Keratinocyte (primary cell): ENCODE measurements around the gene RHOC. TPM values are rescaled to one million over a fixed set of nuclear protein-coding genes. Genes with fewer than 3 reads are reported as not detected.

Experiments
- DNase-seq: peaks from one replicate; pipeline ENCODE4 v3.0.0-alpha.2; 2011; ENCODE audit warnings: low read depth, missing footprints, low spot score
- FAIRE-seq: peaks from 2 replicates; lab custom pipeline; 2011; peaks lifted over from hg19 to GRCh38; lab: Jason Lieb, UNC
- H2AFZ ChIP-seq: 2 replicates; pipeline ENCODE4 v1.6.0; 2012; ENCODE audit warnings: low read length, control low read depth, inconsistent platforms; ENCODE audit not compliant: control insufficient read depth
- H3K27ac ChIP-seq: 2 replicates; pipeline ENCODE4 v1.5.1; 2011; ENCODE audit warnings: low read length; ENCODE audit not compliant: control insufficient read depth, insufficient read depth
- H3K27me3 ChIP-seq: 3 replicates; pipeline ENCODE4 v1.6.0; 2011; ENCODE audit warnings: low read length; ENCODE audit not compliant: control insufficient read depth, insufficient read depth; ENCODE audit errors: extremely low read depth
- H3K36me3 ChIP-seq, 2 experiments: 2 replicates in 1 of 2; 3 replicates in 1 of 2; pipeline ENCODE4 v1.5.1; 2011; ENCODE audit warnings: low read length in 2 of 2, mild to moderate bottlenecking in 1 of 2; ENCODE audit not compliant: control insufficient read depth in 2 of 2, insufficient read depth in 2 of 2; ENCODE audit errors: extremely low read depth in 1 of 2
- H3K4me1 ChIP-seq: 3 replicates; pipeline ENCODE4 v1.5.1; 2011; ENCODE audit warnings: low read length; ENCODE audit not compliant: control insufficient read depth, insufficient read depth; ENCODE audit errors: extremely low read depth
- H3K4me2 ChIP-seq: 3 replicates; pipeline ENCODE4 v1.6.0; 2011; ENCODE audit warnings: low read depth, low read length; ENCODE audit not compliant: control insufficient read depth, insufficient read depth; ENCODE audit errors: extremely low read depth
- H3K4me3 ChIP-seq, 3 experiments: fragments of 200-600 bp in 1 of 3; sonication (generic) in 1 of 3; 2 replicates in 2 of 3; 3 replicates in 1 of 3; pipeline ENCODE4 v1.5.1; 2011 to 2016; ENCODE audit warnings: low read length in 3 of 3, mild to moderate bottlenecking in 3 of 3, control low read depth in 2 of 3, inconsistent platforms in 1 of 3, low read depth in 1 of 3, mixed read lengths in 1 of 3, mixed run types in 1 of 3, moderate library complexity in 1 of 3; ENCODE audit not compliant: control insufficient read depth in 2 of 3, insufficient read depth in 2 of 3; ENCODE audit errors: extremely low read depth in 1 of 3
- H3K79me2 ChIP-seq: 2 replicates; pipeline ENCODE4 v1.6.0; 2012; ENCODE audit warnings: low read length; ENCODE audit not compliant: control insufficient read depth, insufficient read depth
- H3K9ac ChIP-seq: 3 replicates; pipeline ENCODE4 v1.6.0; 2011; ENCODE audit warnings: low read length; ENCODE audit not compliant: control insufficient read depth, insufficient read depth; ENCODE audit errors: extremely low read depth
- H3K9me1 ChIP-seq: 3 replicates; pipeline ENCODE4 v1.6.0; 2011; ENCODE audit warnings: low read length; ENCODE audit not compliant: control insufficient read depth, insufficient read depth; ENCODE audit errors: extremely low read depth
- H3K9me3 ChIP-seq: 2 replicates; pipeline ENCODE4 v1.5.1; 2012; ENCODE audit warnings: low read depth, low read length; ENCODE audit not compliant: control insufficient read depth
- H4K20me1 ChIP-seq: 3 replicates; pipeline ENCODE4 v1.6.0; 2011; ENCODE audit warnings: low read length; ENCODE audit not compliant: control insufficient read depth, insufficient read depth; ENCODE audit errors: extremely low read depth
- EZH2 ChIP-seq: IDR thresholded peaks from one replicate; pipeline ENCODE4 v1.6.1; 2012; ENCODE audit warnings: inconsistent platforms, mild to moderate bottlenecking, low read length, moderate library complexity
- dilution Hi-C: fragments of 300-500 bp; cut with MboI; formaldehyde crosslinking; loops from one replicate; pipeline ENCODE4 v1.7.0; 2020; ENCODE audit warnings: low sequenced_read_pairs; ENCODE audit not compliant: extremely low pct_ligation_motif_present
- polyA plus RNA-seq, 5 experiments: library from polyadenylated mRNA; depleted of rRNA in 3 of 5; stranded (reverse) in 3 of 5; stranded (forward) in 1 of 5; unstranded in 1 of 5; fragments of >200 nt; gene quantifications; 1 replicate in 1 of 5; 2 replicates in 3 of 5; 3 replicates in 1 of 5; pipeline versions ENCODE4 v1.2.1 to v1.2.3, GENCODE V29; 2011 to 2012; ENCODE audit warnings: missing spikeins in 2 of 5, low read depth in 1 of 5, low replicate concordance in 1 of 5
- TF ChIP-seq, protein P1 (sequence below), 3 experiments: IDR thresholded peaks in 1 of 3; conservative IDR thresholded peaks in 1 of 3; optimal IDR thresholded peaks in 1 of 3; 2 replicates in 2 of 3; 3 replicates in 1 of 3; pipeline versions ENCODE3 to v1.5.1; 2011; ENCODE audit warnings: low read length in 3 of 3, mild to moderate bottlenecking in 3 of 3, moderate library complexity in 2 of 3, control low read depth in 1 of 3, inconsistent platforms in 1 of 3; ENCODE audit not compliant: insufficient read depth in 2 of 3; ENCODE audit errors: extremely low read depth in 1 of 3

Gene RHOC
- polyA plus RNA-seq, 1 donor (not counting 4 experiments of a cell fraction or from before 2014, with no cell fraction given) = 639 TPM

DNA sequence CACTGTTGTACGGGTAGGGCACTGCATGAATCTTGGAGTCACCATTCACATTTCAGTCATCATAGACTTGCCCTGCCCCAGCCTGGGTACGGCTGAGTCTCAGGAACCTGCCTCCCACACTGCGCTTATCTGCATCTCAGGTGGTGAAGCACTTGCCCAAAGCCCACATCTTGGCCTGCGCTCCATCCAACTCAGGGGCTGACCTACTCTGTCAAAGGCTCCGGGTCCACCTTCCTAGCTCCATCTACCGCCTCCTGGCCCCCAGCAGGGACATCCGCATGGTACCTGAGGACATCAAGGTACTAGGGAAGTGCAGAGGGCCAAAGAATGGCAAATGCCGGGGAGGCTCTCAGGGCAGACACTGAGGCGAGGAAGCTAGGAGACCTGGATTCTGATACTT lies 11.7 kb downstream of the RHOC start:
- Histone ChIP-seq H3K4me2 (no peak overlapping the region), H3K79me2 (no peaks in the 10 kb centered on the region), H3K27me3 (no peaks in the 10 kb centered on the region), H3K4me3 (no peak overlapping the region), H3K9me1 (peaks cover 2% of the 10 kb centered on the region), H3K36me3 (peaks cover 26 to 28% of the 10 kb centered on the region in 2 experiments), H3K27ac (no peak overlapping the region), H2AFZ (no peak overlapping the region), H4K20me1 (peaks cover 5% of the 10 kb centered on the region), H3K9ac (no peak overlapping the region), H3K4me1 (peaks cover 10% of the 10 kb centered on the region), H3K9me3 (no peaks in the 10 kb centered on the region)
- TF ChIP-seq, protein P1, sequence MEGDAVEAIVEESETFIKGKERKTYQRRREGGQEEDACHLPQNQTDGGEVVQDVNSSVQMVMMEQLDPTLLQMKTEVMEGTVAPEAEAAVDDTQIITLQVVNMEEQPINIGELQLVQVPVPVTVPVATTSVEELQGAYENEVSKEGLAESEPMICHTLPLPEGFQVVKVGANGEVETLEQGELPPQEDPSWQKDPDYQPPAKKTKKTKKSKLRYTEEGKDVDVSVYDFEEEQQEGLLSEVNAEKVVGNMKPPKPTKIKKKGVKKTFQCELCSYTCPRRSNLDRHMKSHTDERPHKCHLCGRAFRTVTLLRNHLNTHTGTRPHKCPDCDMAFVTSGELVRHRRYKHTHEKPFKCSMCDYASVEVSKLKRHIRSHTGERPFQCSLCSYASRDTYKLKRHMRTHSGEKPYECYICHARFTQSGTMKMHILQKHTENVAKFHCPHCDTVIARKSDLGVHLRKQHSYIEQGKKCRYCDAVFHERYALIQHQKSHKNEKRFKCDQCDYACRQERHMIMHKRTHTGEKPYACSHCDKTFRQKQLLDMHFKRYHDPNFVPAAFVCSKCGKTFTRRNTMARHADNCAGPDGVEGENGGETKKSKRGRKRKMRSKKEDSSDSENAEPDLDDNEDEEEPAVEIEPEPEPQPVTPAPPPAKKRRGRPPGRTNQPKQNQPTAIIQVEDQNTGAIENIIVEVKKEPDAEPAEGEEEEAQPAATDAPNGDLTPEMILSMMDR (optimal IDR thresholded peaks at IDR 0.05 in 1 of 3, IDR thresholded peaks at IDR 0.05 in 1 of 3, conservative IDR thresholded peaks at IDR 0.05 in 1 of 3; ENCODE audit: extremely low read depth in 1 of 3, insufficient read depth in 2 of 3, low read length in 3 of 3) = no peak
- TF ChIP-seq EZH2 = no peak
- no peak for FAIRE-seq
- DNase-seq = no peak
- dilution Hi-C loops = no loop called here

DNA sequence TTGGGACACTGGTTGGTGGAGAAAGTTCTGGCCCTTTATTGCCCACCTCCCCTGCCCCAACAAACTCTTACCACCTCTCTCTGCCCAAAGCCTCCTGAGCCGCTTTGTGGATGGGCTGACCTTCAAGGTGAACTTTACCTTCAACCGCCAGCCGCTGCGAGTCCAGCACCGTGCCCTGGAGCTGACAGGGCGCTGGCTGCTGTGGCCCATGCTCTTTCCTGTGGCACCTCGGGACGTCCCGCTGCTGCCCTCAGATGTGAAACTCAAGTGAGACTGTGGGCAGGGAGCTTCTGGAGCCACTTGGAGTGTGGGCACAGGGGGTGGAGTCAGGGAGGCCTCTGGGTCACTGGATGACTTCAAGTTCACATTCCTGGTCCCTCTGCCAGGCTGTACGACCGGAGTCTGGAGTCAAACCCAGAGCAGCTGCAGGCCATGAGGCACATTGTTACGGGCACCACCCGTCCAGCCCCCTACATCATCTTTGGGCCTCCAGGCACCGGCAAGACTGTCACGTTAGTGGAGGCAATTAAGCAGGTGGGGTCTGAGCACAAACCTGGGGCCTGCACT lies 12.5 kb downstream of the RHOC start:
- DNase-seq (no peak), FAIRE-seq (no peak)
- H3K79me2 ChIP-seq = no peaks in the 10 kb centered on the region
- dilution Hi-C loops = no loop called here
- no peak overlapping the region for H3K4me3 ChIP-seq
- TF ChIP-seq, protein P1 (optimal IDR thresholded peaks at IDR 0.05 in 1 of 3, IDR thresholded peaks at IDR 0.05 in 1 of 3, conservative IDR thresholded peaks at IDR 0.05 in 1 of 3; ENCODE audit: extremely low read depth in 1 of 3, insufficient read depth in 2 of 3, low read length in 3 of 3) = no peak
- TF ChIP-seq EZH2 = no peak
- no peak overlapping the region for H3K4me2 ChIP-seq
- no peak overlapping the region for H2AFZ ChIP-seq
- no peaks in the 10 kb centered on the region for H3K9me3 ChIP-seq
- peaks cover 26% of the 10 kb centered on the region in 2 experiments for H3K36me3 ChIP-seq
- no peak overlapping the region for H3K9ac ChIP-seq
- H3K27ac ChIP-seq = no peak overlapping the region
- no peaks in the 10 kb centered on the region for H4K20me1 ChIP-seq
- H3K9me1 ChIP-seq = no peaks in the 10 kb centered on the region
- H3K27me3 ChIP-seq = no peaks in the 10 kb centered on the region
- H3K4me1 ChIP-seq = peaks cover 4% of the 10 kb centered on the region
